ENCODE results near the gene AKAP8L. TPM values are rescaled to one million over a fixed set of nuclear protein-coding genes. Genes with fewer than 3 reads are reported as not detected.

AKAP8L gene
- total and polyA plus RNA-seq, 2 of the 8 experiments (the other 6 are each of a cell fraction or from before 2014, with no cell fraction given) = 75.1 to 138 TPM

DNA sequence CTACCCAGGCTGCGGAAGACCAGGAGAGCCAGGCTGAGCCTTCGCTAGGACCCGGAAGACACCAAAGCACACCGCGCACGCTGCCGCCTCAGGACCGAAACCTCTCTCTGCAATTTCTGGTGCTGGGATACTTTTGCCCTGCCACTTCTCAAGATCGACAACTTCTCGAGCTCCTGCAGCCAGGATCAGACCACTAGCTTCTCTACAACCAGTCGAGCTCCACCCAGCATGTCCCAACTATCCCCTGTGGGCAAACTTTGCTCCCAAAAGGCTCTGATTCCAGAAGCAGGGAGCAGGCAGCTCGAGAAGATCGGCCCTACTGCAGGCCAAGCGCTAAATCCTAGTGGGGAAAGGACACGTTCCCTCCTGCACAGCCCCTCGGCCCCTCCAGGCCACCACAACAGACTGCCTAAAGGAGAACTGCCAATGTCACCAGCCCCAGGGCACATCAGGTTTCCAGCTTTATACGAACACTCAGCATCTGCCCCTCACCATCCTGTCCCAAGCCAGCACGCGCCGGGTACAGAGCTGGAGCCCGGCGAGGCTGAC is 40.2 kb downstream of the AKAP8L start:
- Histone ChIP-seq H3K27me3 (replicated peaks in 1 of 4; ENCODE audit: control insufficient read depth in 3 of 4, extremely low read depth in 1 of 4, insufficient read depth in 3 of 4, low read length in 3 of 4) (no peaks in the 10 kb centered on the region), H2BK5ac (ENCODE audit: low read depth, low read length) (peak overlapping the region; percentile 92), H2BK20ac (ENCODE audit: low read length) (no peak overlapping the region), H3K9me3 (ENCODE audit: insufficient read depth in 2 of 2, low read depth in 1 of 2, low read length in 1 of 2) (no peaks in the 10 kb centered on the region), H3K9ac (replicated peaks in 1 of 4; ENCODE audit: extremely low read depth in 1 of 4, low read depth in 3 of 4, low read length in 3 of 4) (peak overlapping the region; percentile 90 to 100 (median 98)), H3K23ac (ENCODE audit: insufficient read length) (no peak overlapping the region), H3K4ac (replicated peaks; ENCODE audit: insufficient read length, low read depth, low read length) (peak overlapping the region; percentile 65), H4K20me1 (replicated peaks in 1 of 2; ENCODE audit: control insufficient read depth in 1 of 2, insufficient read depth in 2 of 2, low read length in 2 of 2) (peaks cover 8 to 34% of the 10 kb centered on the region in 2 experiments), H3K4me1 (replicated peaks in 1 of 4; ENCODE audit: control insufficient read depth in 3 of 4, insufficient read depth in 4 of 4, low read length in 3 of 4) (peaks cover 0 to 9% (median 6%) of the 10 kb centered on the region in 4 experiments; a peak in 6 of 7 replicates), H3K4me3 (ENCODE audit: extremely low read depth in 1 of 4, insufficient read depth in 2 of 4, low read depth in 3 of 4, low read length in 4 of 4) (peak overlapping the region; percentile 84 to 99 (median 94)), H3K14ac (ENCODE audit: insufficient read length) (no peak overlapping the region), H4K8ac (ENCODE audit: extremely low read depth, insufficient read depth, low read length) (peak overlapping the region; percentile 99), H3K23me2 (ENCODE audit: low read depth, low read length) (peaks cover 10% of the 10 kb centered on the region), H2AK5ac (ENCODE audit: low read depth, low read length) (no peak overlapping the region; the same call in 1 of the 2 replicates), H3K79me2 (ENCODE audit: control insufficient read depth in 1 of 2, insufficient read depth in 2 of 2, low read length in 2 of 2) (peaks cover 35 to 52% of the 10 kb centered on the region in 2 experiments), H4K5ac (ENCODE audit: insufficient read length, low read depth, low read length) (no peak overlapping the region), H2BK15ac (ENCODE audit: low read length) (peak overlapping the region; percentile 10; the same call in 1 of the 2 replicates), H2AFZ (ENCODE audit: low read length) (no peak overlapping the region), H4K91ac (replicated peaks; ENCODE audit: insufficient read length, low read length) (peak overlapping the region; percentile 71), H3K56ac (replicated peaks; ENCODE audit: insufficient read length, low read depth, low read length) (no peak overlapping the region), H2BK120ac (replicated peaks; ENCODE audit: low read depth, low read length) (no peak overlapping the region), H2BK12ac (ENCODE audit: low read depth, low read length) (peak overlapping the region; percentile 75; the same call in 1 of the 2 replicates), H3K27ac (ENCODE audit: low read depth, low read length) (peak overlapping the region; percentile 97), H3K36me3 (ENCODE audit: control insufficient read depth in 2 of 4, insufficient read depth in 4 of 4, low read length in 3 of 4) (peaks cover 0 to 6% (median 2%) of the 10 kb centered on the region in 4 experiments; a peak in 5 of 8 replicates), H3K79me1 (ENCODE audit: low read depth, low read length) (peaks cover 15% of the 10 kb centered on the region; the same call in 1 of the 2 replicates), H3K18ac (ENCODE audit: extremely low read depth, low read length) (0 out of 2 replicates have a peak overlapping the region, but pooled peaks have one; percentile 48), H3K4me2 (ENCODE audit: insufficient read depth in 1 of 2, low read depth in 2 of 2, low read length in 2 of 2) (peak overlapping the region; percentile 91 to 92)
- FAIRE-seq (no peak), DNase-seq (ENCODE audit: low read depth in 1 of 2, low spot score in 2 of 2) (no peak)
- ChIA-PET CTCF (ENCODE audit: partially characterized antibody) (interaction anchor here (0.6 to 1.9 kb wide), 7 partner anchors 8 to 224 kb away, joined by 3 to 5 read pairs (median 3); no protein-coding TSS in a partner anchor), POLR2A (ENCODE audit: partially characterized antibody) (interaction anchor here (0.6 to 5.6 kb wide), 48 partner anchors 9 to 732 kb away, joined by 3 to 60 read pairs (median 4); partner anchors contain the start of genes AKAP8L, BRD4 and NOTCH3)
- 3% methylated on average over 22 of the region's 22 CpGs; no CpG with 5 or more reads in 1 of the 2 experiments for WGBS, 2 experiments (ENCODE audit: extremely low coverage in 1 of 2, insufficient coverage in 1 of 2, insufficient read length in 1 of 2, insufficient replicate concordance in 2 of 2, low coverage in 1 of 2, low lambda C conversion rate in 2 of 2, missing lambda C conversion rate in 1 of 2)
- TF ChIP-seq CREB1 (IDR thresholded peaks at IDR 0.05) (no peak), TAF1 (IDR thresholded peaks at IDR 0.05; ENCODE audit: low read depth, low read length) (0 out of 2 replicates have a peak, but pooled peaks have one; percentile 38), MAFK (IDR thresholded peaks at IDR 0.05; ENCODE audit: low read depth, low read length) (no peak), RFX5 (IDR thresholded peaks at IDR 0.05; ENCODE audit: borderline replicate concordance, low read depth, low read length) (no peak), SIN3A (conservative IDR thresholded peaks at IDR 0.05 in 1 of 2, IDR thresholded peaks at IDR 0.05 in 1 of 2; ENCODE audit: low read depth in 1 of 2, low read length in 2 of 2) (peak; percentile 62 to 64; a peak in 1 of 4 replicates), SAP30 (IDR thresholded peaks at IDR 0.05; ENCODE audit: insufficient read depth, insufficient replicate concordance, low read length) (peak; percentile 81), RBBP5 (IDR thresholded peaks at IDR 0.05; ENCODE audit: borderline replicate concordance, low read depth, low read length) (0 out of 2 replicates have a peak, but pooled peaks have one; percentile 21), HDAC2 (IDR thresholded peaks at IDR 0.05; ENCODE audit: borderline replicate concordance in 1 of 2, low read depth in 2 of 2, low read length in 2 of 2) (0 out of 4 replicates have a peak, but pooled peaks of 1 of the 2 experiments have one; percentile 13)
- TF ChIP-seq, protein P1, sequence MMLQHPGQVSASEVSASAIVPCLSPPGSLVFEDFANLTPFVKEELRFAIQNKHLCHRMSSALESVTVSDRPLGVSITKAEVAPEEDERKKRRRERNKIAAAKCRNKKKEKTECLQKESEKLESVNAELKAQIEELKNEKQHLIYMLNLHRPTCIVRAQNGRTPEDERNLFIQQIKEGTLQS (IDR thresholded peaks at IDR 0.05; ENCODE audit: insufficient read depth, low read depth, low read length) = no peak
- TF ChIP-seq, protein P2, sequence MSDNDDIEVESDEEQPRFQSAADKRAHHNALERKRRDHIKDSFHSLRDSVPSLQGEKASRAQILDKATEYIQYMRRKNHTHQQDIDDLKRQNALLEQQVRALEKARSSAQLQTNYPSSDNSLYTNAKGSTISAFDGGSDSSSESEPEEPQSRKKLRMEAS (IDR thresholded peaks at IDR 0.05) = peak; percentile 57

All from H1 (cell line).